Activated CD8-positive, alpha-beta memory T cell treated with anti-CD3 and anti-CD28 coated beads for 36 hours (primary cell): ENCODE results near the gene NUP214. TPM values are rescaled to one million over a fixed set of nuclear protein-coding genes. Genes with fewer than 3 reads are reported as not detected.
"Not testable (repeated sequence)": the region's sequence is repeated elsewhere in the genome, so short reads cannot be mapped to it uniquely, and the experiment has no call there.

Experiments used
- CTCF ChIA-PET: fragments of 350-600 bp; sonication (Branson Sonifier 250); formaldehyde crosslinking; loops from one replicate; lab custom pipeline; 2021; ENCODE audit warnings: antibody characterized with exemption; lab: Charles Lee
- POLR2A ChIA-PET: fragments of 350-600 bp; sonication (Branson Sonifier 250); formaldehyde crosslinking; loops from one replicate; lab custom pipeline; 2021; ENCODE audit warnings: antibody characterized with exemption; lab: Charles Lee
- total RNA-seq, 2 experiments: library from RNA; stranded (reverse); gene quantifications; one replicate each; pipeline ENCODE4 v1.2.3, GENCODE V29; 2021

Gene NUP214
- total RNA-seq, 2 experiments from 2014 or later: 59.0 to 68.4 TPM

GRCh38 chr9:131112374-131113154 is 12.8 kb upstream of the NUP214 start:
- POLR2A ChIA-PET: no interaction called here
- CTCF ChIA-PET: no interaction called here

- ChIA-PET POLR2A (no interaction called here), CTCF (no interaction called here)
These were observed 11.7 kb upstream of the NUP214 start for GRCh38 chr9:131113655-131114054.

GRCh38 chr9:131114084-131114535 is 11.3 kb upstream of the NUP214 start:
- POLR2A ChIA-PET: no interaction called here
- CTCF ChIA-PET: no interaction called here

- POLR2A ChIA-PET, CTCF ChIA-PET: not testable (repeated sequence)
These were observed 10.0 kb upstream of the NUP214 start for GRCh38 chr9:131115360-131115742.

GRCh38 chr9:131116281-131117120 is 8.9 kb upstream of the NUP214 start:
- ChIA-PET POLR2A (interaction anchor here (1.5 kb wide), 1 partner anchor 9 kb away, joined by 3 read pairs; the partner anchor contains the start of gene NUP214), CTCF (no interaction called here)

GRCh38 chr9:131117121-131117761 is 8.1 kb upstream of the NUP214 start:
- POLR2A ChIA-PET: interaction anchor here (1.5 kb wide), 1 partner anchor 8 kb away, joined by 3 read pairs; the partner anchor contains the start of gene NUP214
- CTCF ChIA-PET: interaction anchor here (0.5 kb wide), 1 partner anchor 96 kb away, joined by 3 read pairs; no protein-coding TSS in a partner anchor

GRCh38 chr9:131117762-131118145 is 7.6 kb upstream of the NUP214 start:
- ChIA-PET POLR2A (interaction anchor here (1.5 kb wide), 1 partner anchor 8 kb away, joined by 3 read pairs; the partner anchor contains the start of gene NUP214), CTCF (interaction anchor here (0.5 to 0.7 kb wide), 2 partner anchors 21 to 95 kb away, joined by 3 read pairs; no protein-coding TSS in a partner anchor)

GRCh38 chr9:131119600-131119999 is 5.8 kb upstream of the NUP214 start:
- ChIA-PET CTCF (interaction anchor here (0.7 kb wide), 1 partner anchor 560 kb away, joined by 3 read pairs; no protein-coding TSS in a partner anchor), POLR2A (no interaction called here)

GRCh38 chr9:131120620-131121228 is 4.7 kb upstream of the NUP214 start:
- ChIA-PET CTCF (interaction anchor here (0.6 kb wide), 1 partner anchor 12 kb away, joined by 3 read pairs; no protein-coding TSS in a partner anchor), POLR2A (interaction anchor here (0.7 kb wide), 1 partner anchor 189 kb away, joined by 3 read pairs; no protein-coding TSS in a partner anchor)

- ChIA-PET CTCF (interaction anchor here (0.6 kb wide), 1 partner anchor 12 kb away, joined by 3 read pairs; no protein-coding TSS in a partner anchor), POLR2A (interaction anchor here (0.7 kb wide), 1 partner anchor 189 kb away, joined by 3 read pairs; no protein-coding TSS in a partner anchor)
These were observed 4.0 kb upstream of the NUP214 start for GRCh38 chr9:131121346-131121745.

GRCh38 chr9:131122158-131122557 is 3.2 kb upstream of the NUP214 start:
- POLR2A ChIA-PET: interaction anchor here (0.7 kb wide), 1 partner anchor 502 kb away, joined by 3 read pairs; no protein-coding TSS in a partner anchor
- CTCF ChIA-PET: no interaction called here

- CTCF ChIA-PET: interaction anchor here (0.9 to 1.0 kb wide), 2 partner anchors 19 to 186 kb away, joined by 3 read pairs; no protein-coding TSS in a partner anchor
- POLR2A ChIA-PET: interaction anchor here (0.5 to 1.8 kb wide), 7 partner anchors 8 to 248 kb away, joined by 3 to 12 read pairs (median 6); no protein-coding TSS in a partner anchor
These were observed 423 bp upstream of the NUP214 start for GRCh38 chr9:131125038-131125287.

GRCh38 chr9:131126059-131126426 is 657 bp downstream of the NUP214 start:
- CTCF ChIA-PET: interaction anchor here (0.6 kb wide), 1 partner anchor 421 kb away, joined by 3 read pairs; no protein-coding TSS in a partner anchor
- POLR2A ChIA-PET: interaction anchor here (1.1 to 1.5 kb wide), 3 partner anchors 9 to 148 kb away, joined by 3 to 5 read pairs (median 3); no protein-coding TSS in a partner anchor

GRCh38 chr9:131129183-131129582 is 3.8 kb downstream of the NUP214 start:
- ChIA-PET POLR2A (no interaction called here), CTCF (interaction anchor here (1.1 kb wide), 1 partner anchor 207 kb away, joined by 5 read pairs; no protein-coding TSS in a partner anchor)

- CTCF ChIA-PET: no interaction called here
- POLR2A ChIA-PET: no interaction called here
These were observed 13.3 kb downstream of the NUP214 start for GRCh38 chr9:131138676-131139075.

- ChIA-PET POLR2A (no interaction called here), CTCF (no interaction called here)
These were observed 14.7 kb downstream of the NUP214 start for GRCh38 chr9:131140112-131140511.

- POLR2A ChIA-PET: no interaction called here
- CTCF ChIA-PET: no interaction called here
These were observed 15.2 kb downstream of the NUP214 start for GRCh38 chr9:131140550-131140949.

- POLR2A ChIA-PET: no interaction called here
- CTCF ChIA-PET: no interaction called here
These were observed 16.8 kb downstream of the NUP214 start for GRCh38 chr9:131142160-131142559.
